Measurements from ENCODE around the gene JDP2.

The JDP2 gene

DNA sequence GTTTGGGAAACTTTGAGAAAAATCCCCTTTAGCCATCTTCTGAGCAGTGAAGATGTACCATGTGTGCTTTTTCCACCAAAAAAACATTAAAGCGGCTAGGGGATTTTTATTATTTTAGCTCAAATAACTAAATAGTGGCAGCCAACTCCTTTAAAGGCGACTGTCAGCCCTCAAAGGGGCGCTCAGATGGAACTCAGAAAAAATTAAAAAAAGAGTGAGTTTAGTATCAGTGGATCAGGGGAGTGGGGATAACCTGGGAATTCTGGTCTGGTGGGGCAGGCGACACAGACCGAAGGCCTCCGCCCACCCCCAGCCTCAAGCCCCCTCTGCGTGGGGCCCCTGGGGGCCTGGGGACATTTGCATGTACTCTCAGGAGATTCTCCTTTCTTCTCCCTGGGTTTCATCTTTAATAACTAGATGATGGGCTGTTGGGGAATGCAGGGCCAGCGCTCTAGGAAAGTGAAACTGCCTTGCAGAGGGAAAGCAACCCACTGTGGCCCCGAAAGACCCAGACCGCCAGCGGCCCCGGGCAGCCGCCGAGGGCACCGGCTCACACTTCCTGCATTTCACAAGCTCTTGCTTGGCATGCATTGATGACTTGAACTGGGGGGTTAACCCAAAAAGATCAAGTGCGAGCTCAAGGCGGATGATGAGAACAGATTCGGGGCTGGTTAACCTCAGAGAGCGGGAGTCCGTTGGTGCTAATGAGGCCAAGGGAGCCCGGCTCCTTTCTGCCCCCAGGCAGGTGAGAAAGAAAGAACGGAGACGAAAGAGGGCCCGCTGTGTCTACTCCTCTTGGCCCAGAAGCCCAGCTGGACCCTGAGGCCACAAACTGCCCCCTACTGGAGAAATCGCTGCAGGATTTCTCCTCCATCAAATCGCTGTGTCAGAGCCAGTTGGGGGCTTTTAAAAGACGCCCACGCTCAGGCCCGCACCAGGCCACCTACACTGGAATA, 87.1 kb downstream of the JDP2 start:
- ATAC-seq, result peak; percentile 76
- peak overlapping the region; percentile 87 for H3K4me3 Mint-ChIP-seq

DNA sequence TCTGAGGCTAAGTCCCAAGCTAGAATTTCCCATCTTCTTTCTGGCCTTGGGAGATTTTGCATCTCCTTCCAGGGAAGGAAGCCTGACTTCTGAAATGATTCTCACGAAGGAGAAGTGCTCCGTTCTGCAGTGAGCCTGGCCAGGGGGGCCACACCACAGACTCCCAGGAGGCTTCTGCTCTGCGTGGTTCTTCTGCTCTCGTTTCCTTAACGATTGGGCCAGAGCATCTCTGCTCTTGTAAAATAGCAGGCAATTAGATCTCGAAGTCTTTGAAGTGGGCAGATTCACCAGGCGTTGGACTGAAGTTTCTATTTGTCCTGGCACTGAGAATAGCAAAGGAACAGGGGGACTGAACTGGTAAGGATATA, 87.8 kb downstream of the JDP2 start:
- Mint-ChIP-seq H3K9me3 (peaks cover 9% of the 10 kb centered on the region), H3K4me1 (peaks cover 66% of the 10 kb centered on the region), H3K27ac (peak overlapping the region; percentile 96), H3K36me3 (no peaks in the 10 kb centered on the region), H3K4me3 (peak overlapping the region; percentile 87)
- DNase-seq (ENCODE audit: low spot score in 2 of 2), result no peak
- ATAC-seq, result peak; percentile 45

More for the DNA sequence above, 87.1 kb downstream of the JDP2 start:
- peak; percentile 44 to 84 for DNase-seq (ENCODE audit: low spot score in 2 of 2)
- H3K36me3 Mint-ChIP-seq, result no peaks in the 10 kb centered on the region
- peak overlapping the region; percentile 96 for H3K27ac Mint-ChIP-seq
- H3K9me3 Mint-ChIP-seq, result peaks cover 11% of the 10 kb centered on the region
- peaks cover 64% of the 10 kb centered on the region for H3K4me1 Mint-ChIP-seq

DNA sequence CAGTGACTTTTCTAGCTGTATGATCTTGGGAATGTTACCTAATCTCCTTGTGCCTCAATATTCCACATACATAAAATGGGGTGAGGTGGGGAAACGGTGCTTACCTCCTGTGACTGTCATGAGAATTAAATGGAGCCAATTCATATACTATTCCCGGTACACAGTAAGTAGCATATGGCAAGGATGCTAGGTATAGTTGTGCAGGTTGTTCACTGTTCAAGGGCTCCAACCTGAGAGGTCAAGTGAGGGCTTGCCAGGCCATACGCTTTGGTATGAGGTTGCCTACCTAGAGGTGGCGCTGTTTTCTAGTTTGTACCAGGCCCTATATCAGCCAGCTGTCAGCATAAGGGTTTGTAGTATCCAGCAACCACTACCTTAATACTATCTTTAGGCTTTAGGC, 90.8 kb downstream of the JDP2 start:
- H3K4me3 Mint-ChIP-seq, result no peak overlapping the region
- peaks cover 21% of the 10 kb centered on the region for H3K36me3 Mint-ChIP-seq
- H3K27ac Mint-ChIP-seq, result no peak overlapping the region
- ATAC-seq (peak; percentile 38), DNase-seq (ENCODE audit: low spot score in 2 of 2) (peak in 1 of 2 donors; percentile 79)
- H3K4me1 Mint-ChIP-seq, result peaks cover 78% of the 10 kb centered on the region
- H3K9me3 Mint-ChIP-seq, result no peaks in the 10 kb centered on the region

DNA sequence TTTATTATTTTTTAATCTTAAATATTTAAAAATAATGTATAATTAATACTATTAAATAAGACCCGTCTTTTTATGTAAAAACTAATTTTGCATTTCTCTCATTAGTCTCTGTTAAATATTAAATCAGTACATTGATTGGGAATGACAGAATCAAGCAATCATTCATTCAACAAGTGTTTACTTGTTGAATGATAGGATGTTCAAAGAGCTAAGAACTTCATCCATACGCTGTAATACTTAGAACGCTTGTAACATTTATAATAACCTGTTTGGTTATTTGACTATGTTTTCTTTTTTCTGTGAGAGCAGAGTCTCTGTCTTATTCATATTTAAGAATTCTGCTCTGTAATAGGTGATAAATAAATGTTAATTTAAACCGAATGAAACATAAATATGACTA, 91.6 kb downstream of the JDP2 start:
- no peaks in the 10 kb centered on the region for H3K9me3 Mint-ChIP-seq
- peak overlapping the region; percentile 97 for H3K4me3 Mint-ChIP-seq
- H3K36me3 Mint-ChIP-seq, result peaks cover 28% of the 10 kb centered on the region
- H3K27ac Mint-ChIP-seq, result peak overlapping the region; percentile 98
- ATAC-seq (no peak), DNase-seq (ENCODE audit: low spot score in 2 of 2) (no peak)
- peaks cover 80% of the 10 kb centered on the region for H3K4me1 Mint-ChIP-seq

DNA sequence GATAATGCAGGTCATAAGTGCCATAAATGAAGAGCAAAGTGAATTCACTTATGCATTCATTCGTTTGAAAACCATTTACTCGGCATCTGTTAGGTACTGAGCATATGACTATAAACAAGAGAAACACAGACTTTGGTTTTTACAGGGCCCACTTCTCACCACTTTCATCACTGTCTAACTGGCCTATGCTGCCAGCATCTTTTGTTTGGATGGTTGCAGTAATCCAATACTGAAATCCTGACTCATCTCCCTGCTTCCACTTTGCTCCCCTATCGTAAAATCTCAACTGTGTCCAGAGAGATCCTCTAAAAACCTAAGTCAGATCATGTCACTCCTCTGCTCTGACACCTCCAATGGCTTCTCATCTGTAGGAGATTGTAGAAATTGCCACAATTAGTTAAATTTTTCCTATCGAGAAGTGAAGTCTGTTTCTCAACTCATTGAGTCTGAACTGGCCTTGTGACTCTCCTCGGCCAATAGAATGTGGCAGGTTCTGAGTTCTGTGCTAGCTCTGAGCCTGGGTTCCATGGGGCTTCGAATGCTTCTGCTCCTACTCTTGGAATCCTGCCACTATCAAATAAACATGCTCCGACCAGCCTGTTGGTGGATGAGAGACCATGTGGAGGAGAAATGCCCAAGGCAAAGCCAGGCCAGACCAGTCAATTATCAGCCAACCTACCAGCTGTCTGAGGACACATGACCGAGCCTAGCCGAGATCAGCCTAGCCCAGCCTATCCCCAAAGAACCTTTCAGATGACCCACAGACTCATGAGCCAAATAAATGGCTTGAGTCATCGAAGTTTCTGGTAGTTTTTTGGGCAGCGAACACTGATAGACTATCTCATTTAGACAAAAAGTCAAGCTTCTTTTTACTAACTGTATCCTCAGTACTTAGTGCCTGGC, 92.3 kb downstream of the JDP2 start:
- Mint-ChIP-seq H3K4me3 (peak overlapping the region; percentile 97), H3K27ac (peak overlapping the region; percentile 98), H3K36me3 (peaks cover 35% of the 10 kb centered on the region), H3K4me1 (peaks cover 80% of the 10 kb centered on the region), H3K9me3 (no peaks in the 10 kb centered on the region)
- ATAC-seq (peak; percentile 56), DNase-seq (ENCODE audit: low spot score in 2 of 2) (peak in 1 of 2 donors; percentile 59)

DNA sequence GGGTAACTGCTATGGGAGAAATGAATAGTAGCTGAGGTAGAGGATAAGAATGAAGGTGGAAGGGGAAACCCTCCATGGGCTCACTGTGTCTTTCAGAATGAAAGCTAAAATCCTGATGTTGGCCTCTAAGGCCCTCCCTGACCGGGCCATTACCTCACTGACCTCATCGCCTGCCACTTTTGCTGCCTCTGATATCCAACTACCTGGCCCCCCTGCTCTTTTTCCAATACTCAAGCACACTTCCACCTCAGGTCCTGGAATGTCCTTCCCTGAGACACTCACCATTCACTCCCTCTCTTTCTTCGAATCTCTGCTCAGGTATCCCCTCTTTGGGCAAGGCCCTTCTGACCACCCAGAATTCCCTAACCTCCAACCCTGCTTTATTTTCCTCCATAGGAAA, 93.0 kb downstream of the JDP2 start:
- peak in 1 of 2 donors; percentile 46 for DNase-seq (ENCODE audit: low spot score in 2 of 2)
- H3K4me3 Mint-ChIP-seq, result peak overlapping the region; percentile 97
- no peaks in the 10 kb centered on the region for H3K9me3 Mint-ChIP-seq

DNA sequence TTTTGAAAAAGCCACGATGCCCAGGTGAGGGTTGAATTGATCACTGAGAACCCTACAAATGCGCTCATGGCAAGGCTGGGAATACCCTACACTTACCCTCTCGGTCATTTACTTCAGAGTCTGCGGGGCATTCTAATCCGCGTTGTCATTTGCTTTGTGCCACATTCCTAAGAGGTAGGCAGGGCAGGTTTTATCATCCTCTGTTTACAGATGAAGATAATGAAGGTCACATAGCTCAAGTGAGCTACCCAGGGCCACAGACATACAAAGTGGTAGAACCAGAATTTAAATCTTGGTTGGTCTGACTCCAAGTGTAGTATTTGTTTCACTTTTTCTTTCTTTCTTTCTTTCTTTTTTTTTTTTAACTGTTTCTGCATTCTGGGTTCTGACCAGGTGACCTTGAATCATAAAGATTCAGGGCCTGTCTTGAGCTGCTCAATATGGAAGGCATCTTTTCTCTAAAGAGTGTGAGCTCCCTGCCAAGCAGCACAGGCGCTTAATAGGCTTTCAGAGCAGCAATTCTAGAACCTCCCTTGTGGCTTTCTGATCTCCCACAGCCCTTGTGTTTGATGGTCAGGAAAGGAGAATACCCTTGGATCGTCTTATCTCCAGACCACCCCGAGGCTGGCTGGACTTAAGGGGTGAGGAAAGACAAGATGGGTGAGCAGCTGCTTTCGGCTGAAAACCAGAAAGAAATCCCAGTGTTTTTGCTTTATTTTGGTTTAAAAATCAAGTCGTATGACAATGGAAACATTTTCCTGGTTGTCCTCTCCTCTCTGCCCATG, 93.8 kb downstream of the JDP2 start:
- Mint-ChIP-seq H3K9me3 (no peaks in the 10 kb centered on the region), H3K4me3 (peak overlapping the region; percentile 97), H3K36me3 (peaks cover 51% of the 10 kb centered on the region), H3K27ac (peak overlapping the region; percentile 98), H3K4me1 (peaks cover 81% of the 10 kb centered on the region)
- DNase-seq (ENCODE audit: low spot score in 2 of 2) (peak in 1 of 2 donors; percentile 69), ATAC-seq (peak; percentile 46)

More for the DNA sequence above, 93.0 kb downstream of the JDP2 start:
- peaks cover 80% of the 10 kb centered on the region for H3K4me1 Mint-ChIP-seq
- ATAC-seq, result no peak
- H3K27ac Mint-ChIP-seq, result peak overlapping the region; percentile 98
- peaks cover 43% of the 10 kb centered on the region for H3K36me3 Mint-ChIP-seq

DNA sequence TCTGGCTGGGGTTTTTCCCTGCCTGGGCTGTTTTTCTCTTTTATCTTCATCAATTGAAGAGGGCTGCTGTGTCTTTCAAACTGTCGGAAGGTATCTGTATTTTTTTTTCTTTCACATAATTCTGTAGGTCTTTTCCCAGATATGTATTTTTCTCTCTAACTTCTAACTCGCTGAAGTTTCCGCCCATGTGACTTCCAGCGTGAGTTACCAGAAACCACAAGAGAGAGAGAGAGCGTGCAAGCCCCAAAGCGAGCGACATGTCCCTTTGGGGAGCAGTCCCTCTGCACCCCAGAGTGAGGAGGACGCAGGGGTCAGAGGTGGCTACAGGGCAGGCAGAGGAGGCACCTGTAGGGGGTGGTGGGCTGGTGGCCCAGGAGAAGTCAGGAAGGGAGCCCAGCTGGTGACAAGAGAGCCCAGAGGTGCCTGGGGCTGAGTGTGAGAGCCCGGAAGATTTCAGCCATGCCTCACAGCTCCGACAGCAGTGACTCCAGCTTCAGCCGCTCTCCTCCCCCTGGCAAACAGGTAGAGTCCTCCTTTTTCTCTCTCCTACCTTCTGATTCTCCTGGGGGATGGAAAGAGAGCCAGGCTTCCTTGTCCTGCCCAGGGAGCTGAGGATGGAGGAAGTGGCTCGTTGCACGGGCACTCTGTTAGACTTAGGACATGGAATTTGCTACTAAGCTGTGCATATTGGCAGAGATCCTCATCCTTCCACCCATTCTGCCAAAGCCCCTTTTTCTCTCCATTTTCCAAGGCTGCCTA, 94.6 kb downstream of the JDP2 start, which contains the start of gene BATF:
Gene BATF, plus strand, starts transcription at position 246 of the 759 bp plus-strand sequence. Its CDS starts 214 bp downstream, at position 460.
- Mint-ChIP-seq H3K9me3 (no peaks in the 10 kb centered on the region), H3K36me3 (peaks cover 59% of the 10 kb centered on the region), H3K4me1 (peaks cover 81% of the 10 kb centered on the region), H3K27ac (peak within 1 kb of the TSS; percentile 98), H3K4me3 (peak within 1 kb of the TSS; percentile 97)
- DNase-seq (ENCODE audit: low spot score in 2 of 2), result peak; percentile 60 to 91
- ATAC-seq, result peak; percentile 72

DNA sequence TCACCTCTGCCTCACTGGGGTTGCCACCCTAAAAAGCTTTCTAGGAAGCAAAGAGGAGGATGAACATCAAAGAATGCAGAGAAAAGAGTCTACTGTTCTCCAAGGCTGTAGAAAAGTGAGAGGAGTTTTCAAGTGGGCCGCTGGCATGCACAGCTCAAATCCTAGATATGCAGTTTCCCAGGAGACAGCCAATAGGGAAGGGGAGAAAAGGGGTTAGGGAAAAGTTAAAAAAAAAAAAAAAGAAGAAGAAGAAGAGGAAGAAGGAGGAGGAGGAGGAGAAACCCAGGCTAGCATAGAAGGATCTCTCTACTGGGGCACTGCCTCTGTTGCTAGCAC, 95.1 kb downstream of the JDP2 start:
- no peaks in the 10 kb centered on the region for H3K9me3 Mint-ChIP-seq
- ATAC-seq, result no peak
- peak overlapping the region; percentile 97 for H3K4me3 Mint-ChIP-seq
- peaks cover 86% of the 10 kb centered on the region for H3K4me1 Mint-ChIP-seq
- DNase-seq (ENCODE audit: low spot score in 2 of 2), result no peak
- H3K36me3 Mint-ChIP-seq, result peaks cover 64% of the 10 kb centered on the region
- peak overlapping the region; percentile 98 for H3K27ac Mint-ChIP-seq
